HCT116 (cell line): ENCODE results near the gene SH3D19. TPM values are rescaled to one million over a fixed set of nuclear protein-coding genes. Genes with fewer than 3 reads are reported as not detected.

Source experiments
- ATAC-seq: fragments of 200-7000 bp; cut with Tn5 transposase; 2 replicates; pipeline ENCODE4 v1.9.1; 2020; ENCODE audit warnings: mild to moderate bottlenecking, moderate library complexity
- BruUV-seq: library from RNA; stranded (reverse); fragments of 400-500 nt; replicated peaks from 2 replicates; lab custom pipeline; 2021; lab: Mats Ljungman, UMichigan
- CTCF ChIA-PET: fragments of 300-600 bp; sonication (Branson Sonifier 250); formaldehyde crosslinking; loops from one replicate; lab custom pipeline; 2021; ENCODE audit warnings: antibody characterized with exemption; lab: Charles Lee
- POLR2A ChIA-PET: fragments of 300-600, 350-600 bp; sonication (Branson Sonifier 250); formaldehyde crosslinking; loops from one replicate; lab custom pipeline; 2021; ENCODE audit warnings: antibody characterized with exemption; lab: Charles Lee
- RAD21 ChIA-PET, 2 experiments: fragments of 300-600 bp; sonication (Branson Sonifier 250); formaldehyde crosslinking; loops; one replicate each; lab custom pipeline; 2023; ENCODE audit warnings: low total read pairs in 2 of 2; ENCODE audit not compliant: uncharacterized antibody in 2 of 2, unreplicated experiment in 2 of 2, low non-redundant PET in 1 of 2; lab: Charles Lee
- DNase-seq: peaks from one replicate; pipeline ENCODE4 v3.0.0-alpha.2; 2010; ENCODE audit warnings: low read depth, low spot score
- H2AFZ ChIP-seq: fragments of 200-600 bp; shearing (Covaris generic), sonication (generic); 2 replicates; pipeline ENCODE4 v1.6.1; 2017; ENCODE audit warnings: low read depth, mixed run types, mixed read lengths, antibody characterized with exemption, low read length; ENCODE audit not compliant: poor library complexity, severe bottlenecking
- H3K27ac ChIP-seq: 2 replicates; pipeline ENCODE4 v1.5.1; 2012; ENCODE audit warnings: low read depth, low read length
- H3K27me3 ChIP-seq: fragments of 200-600 bp; sonication (generic); 2 replicates; pipeline ENCODE4 v1.6.1; 2016; ENCODE audit warnings: mixed run types, low read length, mixed read lengths; ENCODE audit not compliant: insufficient read depth
- H3K36me3 ChIP-seq, 2 experiments: fragments of 200-500 bp in 1 of 2; fragments of 200-600 bp in 1 of 2; sonication (Bioruptor generic) in 1 of 2; sonication (generic) in 1 of 2; 2 replicates each; pipeline versions ENCODE4 v1.5.1 to v1.6.1; 2014 to 2016; ENCODE audit warnings: low read length in 2 of 2, inconsistent platforms in 1 of 2, mixed read lengths in 1 of 2, mixed run types in 1 of 2; ENCODE audit not compliant: insufficient read depth in 2 of 2, control insufficient read depth in 1 of 2
- H3K4me1 ChIP-seq, 2 experiments: fragments of 200-600 bp in 1 of 2; sonication (generic) in 1 of 2; 2 replicates each; pipeline versions ENCODE4 v1.5.1 to v1.6.1; 2012 to 2017; ENCODE audit warnings: low read length in 2 of 2, inconsistent platforms in 1 of 2, mild to moderate bottlenecking in 1 of 2, mixed read lengths in 1 of 2, mixed run types in 1 of 2, moderate library complexity in 1 of 2; ENCODE audit not compliant: insufficient read depth in 2 of 2, control insufficient read depth in 1 of 2
- H3K4me2 ChIP-seq: fragments of 200-600 bp; sonication (generic); 2 replicates; pipeline ENCODE4 v1.6.1; 2017; ENCODE audit warnings: mixed run types, low read length, mixed read lengths
- H3K4me3 ChIP-seq, 2 experiments: fragments of 200-600 bp in 1 of 2; sonication (generic) in 1 of 2; replicated peaks in 1 of 2; 2 replicates each; pipeline ENCODE4 v1.5.1; 2011 to 2016; ENCODE audit warnings: low read length in 2 of 2, control low read depth in 1 of 2, low read depth in 1 of 2, mild to moderate bottlenecking in 1 of 2, mixed read lengths in 1 of 2, mixed run types in 1 of 2
- H3K79me2 ChIP-seq: fragments of 200-600 bp; sonication (generic); 2 replicates; pipeline ENCODE4 v1.6.1; 2017; ENCODE audit warnings: mild to moderate bottlenecking, mixed run types, low read length, moderate library complexity, mixed read lengths; ENCODE audit not compliant: insufficient read depth
- H3K9ac ChIP-seq: fragments of 200-600 bp; sonication (generic); 2 replicates; pipeline ENCODE4 v1.6.1; 2016; ENCODE audit warnings: low read length, mixed read lengths
- H3K9me2 ChIP-seq: fragments of 200-600 bp; sonication (generic), shearing (Covaris generic); 2 replicates; pipeline ENCODE4 v1.6.1; 2017; ENCODE audit warnings: mixed run types, mild to moderate bottlenecking, moderate library complexity; ENCODE audit not compliant: insufficient read depth
- H3K9me3 ChIP-seq, 2 experiments: fragments of 200-500 bp in 1 of 2; fragments of 200-600 bp in 1 of 2; sonication (Bioruptor generic) in 1 of 2; sonication (generic) in 1 of 2; 2 replicates each; pipeline ENCODE4 v1.6.1; 2014 to 2017; ENCODE audit warnings: low read length in 2 of 2, mixed read lengths in 2 of 2, inconsistent platforms in 1 of 2, low read depth in 1 of 2, mild to moderate bottlenecking in 1 of 2, mixed run types in 1 of 2, moderate library complexity in 1 of 2; ENCODE audit not compliant: control insufficient read depth in 1 of 2, insufficient read depth in 1 of 2
- H4K20me1 ChIP-seq: fragments of 200-600 bp; sonication (generic), shearing (Covaris generic); 2 replicates; pipeline ENCODE4 v1.6.1; 2017; ENCODE audit warnings: mixed run types, mild to moderate bottlenecking, moderate library complexity; ENCODE audit not compliant: insufficient read depth
- EZH2 ChIP-seq: fragments of 200-600 bp; sonication (generic); IDR thresholded peaks from 2 replicates; pipeline ENCODE4 v1.6.1; 2017; ENCODE audit warnings: antibody characterized with exemption, mixed run types
- EZH2phosphoT487 ChIP-seq: fragments of 200-600 bp; IDR thresholded peaks from 2 replicates; pipeline ENCODE4 v1.6.1; 2018; ENCODE audit warnings: antibody characterized with exemption, borderline replicate concordance
- JUND ChIP-seq: IDR thresholded peaks from 2 replicates; pipeline ENCODE4 v1.6.1; 2012
- RAD21 ChIP-seq: IDR thresholded peaks from 2 replicates; pipeline ENCODE4 v1.6.1; 2012; ENCODE audit warnings: low read depth, mild to moderate bottlenecking
- SIN3A ChIP-seq: IDR thresholded peaks from 2 replicates; pipeline ENCODE4 v1.6.1; 2012; ENCODE audit warnings: low read depth
- SP1 ChIP-seq: IDR thresholded peaks from 2 replicates; pipeline ENCODE4 v1.6.1; 2012; ENCODE audit warnings: low read depth
- SRF ChIP-seq: IDR thresholded peaks from 2 replicates; pipeline ENCODE4 v1.6.1; 2012; ENCODE audit warnings: low read depth
- ZNF274 ChIP-seq: fragments of 200-500 bp; sonication (Bioruptor generic); IDR thresholded peaks from 2 replicates; pipeline ENCODE4 v1.6.1; 2014; ENCODE audit warnings: mild to moderate bottlenecking, low read depth, low read length, inconsistent platforms
- intact Hi-C: fragments of 100-400 bp; cut with micrococcal nuclease; formaldehyde crosslinking; loops from 2 replicates; pipeline ENCODE4 v1.10.0; 2022
- total RNA-seq: library from RNA; stranded (reverse); gene quantifications from one replicate; pipeline ENCODE4 v1.2.1, GENCODE V29; 2021; ENCODE audit not compliant: unreplicated experiment
- TF ChIP-seq, protein P1 (sequence below): IDR thresholded peaks from 2 replicates; pipeline ENCODE4 v1.6.1; 2012; ENCODE audit warnings: low read depth
- TF ChIP-seq, protein P2 (sequence below): IDR thresholded peaks from 2 replicates; pipeline ENCODE4 v1.6.1; 2012

SH3D19 gene
- total RNA-seq, 1 experiment from 2014 or later: 37.5 TPM

GRCh38 chr4:151198748-151199147 is 126.7 kb downstream of the SH3D19 start:
- BruUV-seq: no TSS peak
- POLR2A ChIA-PET: no interaction called here
- H3K79me2 ChIP-seq: 0 out of 2 replicates have a peak, but pooled peaks cover 5% of the 10 kb centered on the region

More at GRCh38 chr4:151198748-151199147, 126.7 kb downstream of the SH3D19 start:
- Histone ChIP-seq H3K4me3 (no peak overlapping the region), H3K4me1 (peaks cover 0 to 7% of the 10 kb centered on the region in 2 experiments; a peak in 2 of 4 replicates), H2AFZ (no peak overlapping the region), H3K9me2 (no peaks in the 10 kb centered on the region), H4K20me1 (no peaks in the 10 kb centered on the region), H3K4me2 (no peak overlapping the region), H3K36me3 (no peaks in the 10 kb centered on the region), H3K27me3 (no peaks in the 10 kb centered on the region), H3K9ac (no peak overlapping the region), H3K9me3 (no peaks in the 10 kb centered on the region), H3K27ac (no peak overlapping the region)
- ChIA-PET CTCF (no interaction called here), RAD21 (no interaction called here)
- ATAC-seq (no peak), DNase-seq (no peak)
- intact Hi-C loops: no loop called here
- no peak for TF ChIP-seq SP1
- TF ChIP-seq EZH2phosphoT487: no peak
- TF ChIP-seq RAD21: no peak
- no peak for TF ChIP-seq SIN3A
- TF ChIP-seq JUND: no peak
- TF ChIP-seq, protein P1, sequence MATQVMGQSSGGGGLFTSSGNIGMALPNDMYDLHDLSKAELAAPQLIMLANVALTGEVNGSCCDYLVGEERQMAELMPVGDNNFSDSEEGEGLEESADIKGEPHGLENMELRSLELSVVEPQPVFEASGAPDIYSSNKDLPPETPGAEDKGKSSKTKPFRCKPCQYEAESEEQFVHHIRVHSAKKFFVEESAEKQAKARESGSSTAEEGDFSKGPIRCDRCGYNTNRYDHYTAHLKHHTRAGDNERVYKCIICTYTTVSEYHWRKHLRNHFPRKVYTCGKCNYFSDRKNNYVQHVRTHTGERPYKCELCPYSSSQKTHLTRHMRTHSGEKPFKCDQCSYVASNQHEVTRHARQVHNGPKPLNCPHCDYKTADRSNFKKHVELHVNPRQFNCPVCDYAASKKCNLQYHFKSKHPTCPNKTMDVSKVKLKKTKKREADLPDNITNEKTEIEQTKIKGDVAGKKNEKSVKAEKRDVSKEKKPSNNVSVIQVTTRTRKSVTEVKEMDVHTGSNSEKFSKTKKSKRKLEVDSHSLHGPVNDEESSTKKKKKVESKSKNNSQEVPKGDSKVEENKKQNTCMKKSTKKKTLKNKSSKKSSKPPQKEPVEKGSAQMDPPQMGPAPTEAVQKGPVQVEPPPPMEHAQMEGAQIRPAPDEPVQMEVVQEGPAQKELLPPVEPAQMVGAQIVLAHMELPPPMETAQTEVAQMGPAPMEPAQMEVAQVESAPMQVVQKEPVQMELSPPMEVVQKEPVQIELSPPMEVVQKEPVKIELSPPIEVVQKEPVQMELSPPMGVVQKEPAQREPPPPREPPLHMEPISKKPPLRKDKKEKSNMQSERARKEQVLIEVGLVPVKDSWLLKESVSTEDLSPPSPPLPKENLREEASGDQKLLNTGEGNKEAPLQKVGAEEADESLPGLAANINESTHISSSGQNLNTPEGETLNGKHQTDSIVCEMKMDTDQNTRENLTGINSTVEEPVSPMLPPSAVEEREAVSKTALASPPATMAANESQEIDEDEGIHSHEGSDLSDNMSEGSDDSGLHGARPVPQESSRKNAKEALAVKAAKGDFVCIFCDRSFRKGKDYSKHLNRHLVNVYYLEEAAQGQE: no peak
- no peak for TF ChIP-seq SRF
- TF ChIP-seq, protein P2, sequence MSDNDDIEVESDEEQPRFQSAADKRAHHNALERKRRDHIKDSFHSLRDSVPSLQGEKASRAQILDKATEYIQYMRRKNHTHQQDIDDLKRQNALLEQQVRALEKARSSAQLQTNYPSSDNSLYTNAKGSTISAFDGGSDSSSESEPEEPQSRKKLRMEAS: no peak
- no peak for TF ChIP-seq EZH2
- TF ChIP-seq ZNF274: no peak
